GM12891 (cell line): ENCODE measurements around the gene TJAP1.

Experiments
- DNase-seq: peaks from one replicate; pipeline ENCODE4 v3.0.0; 2011; ENCODE audit warnings: low spot score; ENCODE audit not compliant: insufficient read length
- FAIRE-seq: peaks from 2 replicates; lab custom pipeline; 2011; peaks lifted over from hg19 to GRCh38; lab: Jason Lieb, UNC
- PAX5 ChIP-seq: IDR thresholded peaks from 2 replicates; pipeline ENCODE4 v1.6.1; 2011; ENCODE audit warnings: low read length, moderate library complexity, mild to moderate bottlenecking; ENCODE audit not compliant: insufficient read depth, severe bottlenecking
- POLR2A ChIP-seq: IDR thresholded peaks from 2 replicates; pipeline ENCODE4 v1.6.1; 2011; ENCODE audit warnings: low read depth, low read length, control low read depth
- POLR2AphosphoS5 ChIP-seq: IDR thresholded peaks from 2 replicates; pipeline ENCODE4 v1.6.1; 2011; ENCODE audit warnings: low read depth, low read length, control low read depth
- POU2F2 ChIP-seq: IDR thresholded peaks from 2 replicates; pipeline ENCODE4 v1.6.1; 2011; ENCODE audit warnings: low read depth, mild to moderate bottlenecking, control low read depth, low read length, moderate library complexity
- SPI1 ChIP-seq: IDR thresholded peaks from 2 replicates; pipeline ENCODE4 v1.6.1; 2011; ENCODE audit warnings: low read depth, low read length, control low read depth
- TAF1 ChIP-seq: IDR thresholded peaks from 2 replicates; pipeline ENCODE4 v1.6.1; 2011; ENCODE audit warnings: low read depth, low read length, control low read depth

Gene TJAP1

DNA sequence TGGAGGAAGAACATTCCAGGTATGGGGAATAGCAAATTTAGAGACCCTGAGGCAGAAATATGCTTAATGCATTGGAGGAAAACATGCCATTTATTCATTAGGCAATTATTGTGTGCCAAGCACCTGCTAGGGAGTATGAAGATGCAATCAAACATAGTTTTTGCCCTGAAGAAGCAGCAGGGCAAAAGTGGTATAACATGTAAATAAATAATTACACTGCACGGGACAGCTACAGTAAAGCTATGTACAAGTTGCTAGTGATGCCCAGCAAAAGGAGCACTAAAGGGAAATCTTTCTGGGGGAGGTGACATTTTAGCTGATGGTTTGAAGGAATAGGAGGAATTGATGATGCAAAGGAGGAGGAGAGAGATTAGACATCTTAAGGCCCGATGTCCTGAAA, 624 bp upstream of the TJAP1 start:
- no peak for FAIRE-seq
- no peak for DNase-seq
- TF ChIP-seq POLR2AphosphoS5, result no peak
- TF ChIP-seq POU2F2, result no peak
- TF ChIP-seq PAX5, result no peak
- TF ChIP-seq SPI1, result no peak
- TF ChIP-seq POLR2A, result no peak
- no peak for TF ChIP-seq TAF1

DNA sequence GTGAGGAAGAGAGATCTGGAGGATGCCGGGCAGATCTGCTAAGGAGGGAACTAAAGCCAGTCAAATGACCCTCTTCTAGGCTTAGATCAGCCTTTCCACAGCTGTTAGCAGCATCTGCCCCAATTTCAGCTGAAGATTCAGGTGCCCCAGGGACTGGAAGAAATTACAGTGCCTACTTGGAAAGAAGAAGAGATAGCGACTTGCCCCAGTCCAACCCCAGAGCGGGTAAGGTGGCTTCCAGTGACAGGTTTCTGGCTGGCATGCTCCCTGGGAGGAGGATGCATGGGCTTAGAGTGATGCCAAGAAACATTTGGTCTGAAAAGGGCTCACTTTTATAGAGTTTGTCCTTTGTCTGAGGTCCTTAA, 620 bp downstream of the TJAP1 start:
- FAIRE-seq, result no peak
- DNase-seq, result no peak
- TF ChIP-seq PAX5 (no peak), POLR2AphosphoS5 (no peak), POLR2A (no peak), TAF1 (no peak), SPI1 (no peak), POU2F2 (no peak)

DNA sequence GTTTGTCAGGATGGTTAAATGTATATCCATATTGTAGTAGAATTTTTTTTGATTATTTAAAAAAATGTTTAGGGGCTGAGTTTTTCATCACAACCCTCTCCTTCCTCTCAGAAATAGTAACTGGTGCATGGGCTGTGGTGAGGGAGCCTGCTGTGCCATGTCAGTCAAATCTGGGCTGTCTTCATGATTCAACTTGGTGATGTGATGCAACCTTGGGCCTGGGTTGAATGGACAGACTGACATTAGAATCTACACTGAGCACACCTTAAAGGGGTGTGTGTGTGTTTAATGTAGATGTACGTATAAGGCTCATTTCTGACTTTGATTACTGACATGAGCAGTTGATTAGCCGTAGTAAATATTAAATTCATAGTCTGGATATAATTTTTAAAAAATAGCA, 3.7 kb downstream of the TJAP1 start:
- DNase-seq, result no peak
- TF ChIP-seq SPI1 (no peak), PAX5 (no peak), POLR2A (no peak), POU2F2 (no peak), POLR2AphosphoS5 (no peak), TAF1 (no peak)
- FAIRE-seq, result no peak

- TF ChIP-seq POU2F2 (no peak), PAX5 (no peak), SPI1 (no peak), POLR2AphosphoS5 (no peak), POLR2A (no peak), TAF1 (no peak)
- FAIRE-seq (no peak), DNase-seq (no peak)
Measured at GRCh38 chr6:43481591-43482236, 4.3 kb downstream of the TJAP1 start.

- DNase-seq (no peak), FAIRE-seq (no peak)
- TF ChIP-seq POLR2AphosphoS5 (no peak), POLR2A (no peak), POU2F2 (no peak), TAF1 (no peak), PAX5 (no peak), SPI1 (no peak)
Measured at GRCh38 chr6:43488667-43489276, 11.4 kb downstream of the TJAP1 start.

- FAIRE-seq (no peak), DNase-seq (no peak)
- TF ChIP-seq POU2F2 (no peak), PAX5 (no peak), POLR2A (no peak), SPI1 (no peak), TAF1 (no peak), POLR2AphosphoS5 (no peak)
Measured at GRCh38 chr6:43489277-43490072, 12.1 kb downstream of the TJAP1 start.

GRCh38 chr6:43490523-43490939, 13.2 kb downstream of the TJAP1 start:
- no peak for DNase-seq
- TF ChIP-seq POLR2AphosphoS5 (no peak), PAX5 (no peak), POU2F2 (no peak), TAF1 (no peak), SPI1 (no peak), POLR2A (no peak)
- FAIRE-seq, result no peak

DNA sequence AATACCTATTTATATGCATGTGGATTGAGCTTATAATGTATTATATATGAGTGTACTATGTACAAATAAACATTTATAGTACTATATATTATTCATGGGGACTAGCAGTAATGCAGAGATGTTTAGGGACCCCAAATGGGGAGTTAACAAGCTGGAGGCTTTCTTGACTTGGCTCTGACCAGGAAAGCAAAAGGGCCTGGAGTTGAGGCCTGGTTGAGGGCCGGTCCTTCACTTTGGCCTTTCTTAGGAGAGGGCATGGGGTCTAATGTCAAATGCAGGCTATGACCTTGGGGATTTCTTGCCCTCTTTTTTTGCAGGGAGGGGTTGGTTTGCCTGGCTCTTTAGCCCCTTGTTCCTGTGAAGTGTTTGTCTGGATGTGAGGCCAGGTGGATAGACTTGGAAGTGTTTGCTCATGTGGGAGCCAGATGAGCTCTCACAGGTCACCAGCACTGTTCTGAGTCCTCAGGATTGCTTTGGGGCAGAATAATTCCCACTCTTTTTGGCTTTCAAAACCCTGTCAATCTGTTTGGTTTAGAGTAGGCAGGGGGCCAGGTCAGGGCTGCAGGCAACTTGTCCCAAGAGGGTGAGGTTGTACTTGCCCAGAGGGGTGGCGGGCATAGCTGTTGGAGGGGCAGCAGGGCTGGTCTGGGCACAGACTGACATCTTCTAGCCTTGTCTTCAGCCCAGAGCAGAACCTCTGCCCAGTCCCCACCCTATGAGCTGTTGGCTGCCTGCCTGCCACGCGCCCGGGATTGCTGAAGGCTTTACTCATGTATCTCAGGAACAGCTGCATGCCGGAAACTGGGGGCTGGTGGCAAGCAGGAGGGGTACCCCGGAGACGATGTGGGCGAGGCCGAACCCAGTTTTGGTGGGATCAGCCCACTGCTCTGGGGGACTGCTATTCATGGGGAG, 14.6 kb downstream of the TJAP1 start:
- DNase-seq (no peak), FAIRE-seq (no peak)
- TF ChIP-seq POLR2A (no peak), PAX5 (no peak), TAF1 (no peak), SPI1 (no peak), POLR2AphosphoS5 (no peak), POU2F2 (no peak)
